ENCODE measurements around the gene COPS4. TPM values are rescaled to one million over a fixed set of nuclear protein-coding genes. Genes with fewer than 3 reads are reported as not detected.

The COPS4 gene
- total and polyA plus RNA-seq, 10 of the 15 experiments (the other 5 are each of a cell fraction or from before 2014, with no cell fraction given), result 34.2 to 159 (median 66.7) TPM

GRCh38 chr4:83107631-83108030 is 72.6 kb downstream of the COPS4 start:
- Histone ChIP-seq H3K4me1 (ENCODE audit: control insufficient read depth, insufficient read depth, low read length) (peaks cover 7% of the 10 kb centered on the region), H3K4me2 (ENCODE audit: control insufficient read depth, insufficient read depth) (peak overlapping the region; percentile 72; the same call in 1 of the 2 replicates), H3K4me3 (no peak overlapping the region), H3K79me2 (ENCODE audit: control insufficient read depth, insufficient read depth, low read length) (peaks cover 76% of the 10 kb centered on the region), H3K27me3 (replicated peaks in 1 of 2; ENCODE audit: control insufficient read depth in 2 of 2, insufficient read depth in 2 of 2, low read length in 1 of 2) (no peaks in the 10 kb centered on the region), H2AFZ (ENCODE audit: control insufficient read depth, low read depth, low read length) (no peak overlapping the region), H3K9ac (ENCODE audit: control insufficient read depth, insufficient read depth, low read length) (no peak overlapping the region), H3K27ac (ENCODE audit: control insufficient read depth, insufficient read depth) (no peak overlapping the region), H3K36me3 (ENCODE audit: control insufficient read depth in 2 of 2, insufficient read depth in 2 of 2, low read length in 1 of 2) (peaks cover 2 to 12% of the 10 kb centered on the region in 2 experiments), H3K9me3 (replicated peaks; ENCODE audit: control insufficient read depth, insufficient read depth, low read length) (no peaks in the 10 kb centered on the region; the same call in 2 of the 3 replicates), H4K20me1 (ENCODE audit: control insufficient read depth, insufficient read depth) (no peaks in the 10 kb centered on the region)
- SMC1A ChIA-PET (ENCODE audit: uncharacterized antibody, unreplicated experiment), result interaction anchor here (0.6 to 9.7 kb wide), 7 partner anchors 9 to 334 kb away, joined by 3 to 183 read pairs (median 4); no protein-coding TSS in a partner anchor
- 2% methylated on average over 9 of the region's 9 CpGs for WGBS (ENCODE audit: insufficient coverage, insufficient replicate concordance, low lambda C conversion rate, missing lambda C conversion rate)
- no TSS peak for BruUV-seq (replicated peaks)
- ATAC-seq (no peak), DNase-seq (ENCODE audit: low read depth, low spot score) (no peak), FAIRE-seq (no peak)
- POLR2A ChIA-PET, result interaction anchor here (0.6 to 8.0 kb wide), 6 partner anchors 16 to 167 kb away, joined by 3 to 77 read pairs (median 4); no protein-coding TSS in a partner anchor
- in situ Hi-C loops (cut with MboI) (no loop called here), intact Hi-C loops (cut with micrococcal nuclease; ENCODE audit: unreplicated experiment) (no loop called here)
- RAD21 ChIA-PET (ENCODE audit: unreplicated experiment), result interaction anchor here (0.6 to 1.4 kb wide), 3 partner anchors 31 to 153 kb away, joined by 4 to 5 read pairs (median 4); no protein-coding TSS in a partner anchor
- CTCF ChIA-PET, result interaction anchor here (1.2 to 2.4 kb wide), 3 partner anchors 33 to 163 kb away, joined by 3 to 7 read pairs (median 3); no protein-coding TSS in a partner anchor
- TF ChIP-seq JUNB (IDR thresholded peaks at IDR 0.05), result peak; percentile 26; the same call in 1 of the 2 replicates
- no peak for TF ChIP-seq ZNF274 (IDR thresholded peaks at IDR 0.05; ENCODE audit: insufficient read depth, insufficient read length)

DNA sequence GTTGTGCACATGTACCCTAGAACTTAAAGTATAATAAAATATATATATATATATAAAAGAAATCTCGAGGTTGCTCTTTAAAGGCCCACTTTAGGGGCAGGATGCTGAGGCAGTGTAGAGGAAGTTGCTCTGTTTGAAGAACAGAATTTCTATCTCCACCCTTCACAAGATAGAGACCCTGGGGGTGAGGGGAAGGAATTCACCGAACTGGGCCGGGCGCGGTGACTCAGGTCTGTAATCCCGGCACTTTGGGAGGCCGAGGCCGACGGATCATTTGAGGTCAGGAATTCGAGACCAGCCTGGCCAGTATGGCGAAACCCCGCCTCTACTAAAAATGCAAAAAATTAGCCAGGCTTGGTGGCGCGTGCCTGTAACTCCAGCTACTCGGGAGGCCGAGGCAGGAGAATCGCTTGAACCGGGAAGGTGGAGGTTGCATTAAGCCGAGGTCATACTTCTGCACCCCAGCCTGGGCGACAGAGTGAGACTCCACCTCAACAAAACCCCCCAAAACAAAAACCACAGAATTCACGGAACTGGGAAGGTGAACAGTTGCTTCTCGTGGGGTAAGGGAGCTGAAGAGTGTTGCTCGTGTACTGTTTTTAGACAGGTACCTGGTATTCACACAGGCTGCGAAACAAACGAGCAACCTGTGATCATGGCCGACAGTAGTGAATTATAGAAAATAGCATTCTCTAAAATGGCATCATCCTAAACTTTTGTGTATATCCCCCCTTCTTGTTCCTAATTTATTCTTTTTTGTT is 73.3 kb downstream of the COPS4 start:
- peaks cover 83% of the 10 kb centered on the region for H3K79me2 ChIP-seq (ENCODE audit: control insufficient read depth, insufficient read depth, low read length)
- DNase-seq (ENCODE audit: low read depth, low spot score) (no peak), ATAC-seq (no peak), FAIRE-seq (no peak)
- H3K9ac ChIP-seq (ENCODE audit: control insufficient read depth, insufficient read depth, low read length), result peak overlapping the region; percentile 86
- H4K20me1 ChIP-seq (ENCODE audit: control insufficient read depth, insufficient read depth), result no peaks in the 10 kb centered on the region
- ChIA-PET SMC1A (ENCODE audit: uncharacterized antibody, unreplicated experiment) (interaction anchor here (1.0 to 9.7 kb wide), 6 partner anchors 8 to 152 kb away, joined by 3 to 183 read pairs (median 14); no protein-coding TSS in a partner anchor), RAD21 (ENCODE audit: unreplicated experiment) (interaction anchor here (0.7 to 7.0 kb wide), 8 partner anchors 24 to 158 kb away, joined by 3 to 61 read pairs (median 4); no protein-coding TSS in a partner anchor), CTCF (interaction anchor here (0.7 to 2.9 kb wide), 8 partner anchors 33 to 175 kb away, joined by 3 to 26 read pairs (median 4); no protein-coding TSS in a partner anchor), POLR2A (interaction anchor here (1.0 to 8.0 kb wide), 2 partner anchors 13 to 112 kb away, joined by 3 to 77 read pairs; no protein-coding TSS in a partner anchor)
- H3K9me3 ChIP-seq (replicated peaks; ENCODE audit: control insufficient read depth, insufficient read depth, low read length), result no peaks in the 10 kb centered on the region; the same call in 2 of the 3 replicates
- H3K4me2 ChIP-seq (ENCODE audit: control insufficient read depth, insufficient read depth), result peak overlapping the region; percentile 51
- no peak for TF ChIP-seq RB1 (IDR thresholded peaks at IDR 0.05; ENCODE audit: borderline replicate concordance)
- TF ChIP-seq RUNX3 (IDR thresholded peaks at IDR 0.05; ENCODE audit: low read length), result 0 out of 2 replicates have a peak, but pooled peaks have one; percentile 21
- no peak for TF ChIP-seq NBN (IDR thresholded peaks at IDR 0.05)
- peak; percentile 15; the same call in 1 of the 2 replicates for TF ChIP-seq IKZF1 (conservative IDR thresholded peaks at IDR 0.05)
- TF ChIP-seq POLR2AphosphoS5 (IDR thresholded peaks at IDR 0.05; ENCODE audit: low read length), result peak; percentile 77
- H2AFZ ChIP-seq (ENCODE audit: control insufficient read depth, low read depth, low read length), result peak overlapping the region; percentile 13; the same call in 1 of the 2 replicates
- H3K27ac ChIP-seq (ENCODE audit: control insufficient read depth, insufficient read depth), result peak overlapping the region; percentile 71
- in situ Hi-C loops (cut with MboI) (no loop called here), intact Hi-C loops (cut with micrococcal nuclease; ENCODE audit: unreplicated experiment) (no loop called here)
- H3K4me3 ChIP-seq, result peak overlapping the region; percentile 78
- no peaks in the 10 kb centered on the region for H3K27me3 ChIP-seq (replicated peaks in 1 of 2; ENCODE audit: control insufficient read depth in 2 of 2, insufficient read depth in 2 of 2, low read length in 1 of 2)
- 3% methylated on average over 26 of the region's 26 CpGs for WGBS (ENCODE audit: insufficient coverage, insufficient replicate concordance, low lambda C conversion rate, missing lambda C conversion rate)
- peaks cover 2 to 9% of the 10 kb centered on the region in 2 experiments for H3K36me3 ChIP-seq (ENCODE audit: control insufficient read depth in 2 of 2, insufficient read depth in 2 of 2, low read length in 1 of 2)
- BruUV-seq (replicated peaks), result no TSS peak
- peaks cover 7% of the 10 kb centered on the region for H3K4me1 ChIP-seq (ENCODE audit: control insufficient read depth, insufficient read depth, low read length)

Measured in GM12878 (cell line).